Endothelial cell (in vitro differentiated cells): Measurements from ENCODE around the gene ACTBL2. TPM values are rescaled to one million over a fixed set of nuclear protein-coding genes. Genes with fewer than 3 reads are reported as not detected.
A peak's percentile ranks its signal among the peaks of the same experiment; 100 is the strongest.

Experiments
- DNase-seq: peaks from one replicate; pipeline ENCODE4 v3.0.0; 2021; ENCODE audit warnings: low spot score
- H3K27ac Mint-ChIP-seq: one replicate; pipeline ENCODE4 v1.8.0; 2021; ENCODE audit warnings: mixed read lengths, inconsistent platforms; ENCODE audit not compliant: unreplicated experiment
- H3K27me3 Mint-ChIP-seq: one replicate; pipeline ENCODE4 v1.8.0; 2021; ENCODE audit warnings: mild to moderate bottlenecking, moderate library complexity, mixed read lengths, inconsistent platforms; ENCODE audit not compliant: unreplicated experiment
- H3K36me3 Mint-ChIP-seq: one replicate; pipeline ENCODE4 v1.8.0; 2021; ENCODE audit warnings: mild to moderate bottlenecking, low read depth, mixed read lengths, inconsistent platforms; ENCODE audit not compliant: unreplicated experiment
- H3K4me1 Mint-ChIP-seq: one replicate; pipeline ENCODE4 v1.8.0; 2021; ENCODE audit warnings: mild to moderate bottlenecking, mixed read lengths, inconsistent platforms; ENCODE audit not compliant: unreplicated experiment
- H3K4me3 Mint-ChIP-seq: one replicate; pipeline ENCODE4 v1.8.0; 2021; ENCODE audit warnings: mild to moderate bottlenecking, mixed read lengths, inconsistent platforms; ENCODE audit not compliant: unreplicated experiment
- H3K9me3 Mint-ChIP-seq: one replicate; pipeline ENCODE4 v1.8.0; 2021; ENCODE audit warnings: mixed read lengths, inconsistent platforms; ENCODE audit not compliant: unreplicated experiment
- CTCF ChIP-seq: fragments of 200-600 bp; sonication (generic); IDR thresholded peaks from one replicate; pipeline ENCODE4 v1.5.0; 2021; ENCODE audit warnings: antibody characterized with exemption; ENCODE audit not compliant: unreplicated experiment
- total RNA-seq: library from RNA; stranded (reverse); fragmentation: NEBNext Ultra II Directional; extraction: Animal tissue kit (Norgen Biotek cat#: 25700); gene quantifications from one replicate; pipeline ENCODE4 v1.2.1, GENCODE V29; 2021; ENCODE audit not compliant: unreplicated experiment

Gene ACTBL2
- total RNA-seq, 1 donor from 2014 or later = not detected

GRCh38 chr5:57499262-57500050 is 16.8 kb upstream of the ACTBL2 start:
- TF ChIP-seq CTCF = peak; percentile 45
- Mint-ChIP-seq H3K4me3 (no peak overlapping the region), H3K9me3 (no peaks in the 10 kb centered on the region), H3K27me3 (peaks cover 3% of the 10 kb centered on the region), H3K27ac (no peak overlapping the region), H3K4me1 (peaks cover 28% of the 10 kb centered on the region), H3K36me3 (no peaks in the 10 kb centered on the region)
- peak; percentile 26 for DNase-seq

DNA sequence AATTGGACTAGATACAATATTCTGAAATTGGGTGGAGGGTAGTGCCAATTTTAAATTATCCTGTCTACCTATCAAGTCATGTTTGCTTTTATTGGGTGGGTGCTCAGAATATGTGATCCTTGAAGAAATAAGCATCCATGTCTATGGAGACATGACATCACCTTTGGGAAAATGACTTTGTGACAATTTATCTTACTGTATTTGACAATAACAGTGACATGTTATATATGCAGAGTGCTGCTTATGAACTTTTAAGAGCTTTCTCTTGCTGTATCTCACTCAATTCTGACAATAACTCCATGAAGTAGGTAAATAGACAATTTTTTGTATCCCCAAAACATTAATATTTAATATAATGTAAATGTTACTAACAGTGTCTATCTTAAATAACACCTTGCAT is 15.1 kb upstream of the ACTBL2 start:
- no peak for TF ChIP-seq CTCF
- Mint-ChIP-seq H3K27ac (no peak overlapping the region), H3K9me3 (no peaks in the 10 kb centered on the region), H3K36me3 (no peaks in the 10 kb centered on the region), H3K27me3 (peaks cover 2% of the 10 kb centered on the region), H3K4me1 (peaks cover 28% of the 10 kb centered on the region), H3K4me3 (no peak overlapping the region)
- DNase-seq = no peak

DNA sequence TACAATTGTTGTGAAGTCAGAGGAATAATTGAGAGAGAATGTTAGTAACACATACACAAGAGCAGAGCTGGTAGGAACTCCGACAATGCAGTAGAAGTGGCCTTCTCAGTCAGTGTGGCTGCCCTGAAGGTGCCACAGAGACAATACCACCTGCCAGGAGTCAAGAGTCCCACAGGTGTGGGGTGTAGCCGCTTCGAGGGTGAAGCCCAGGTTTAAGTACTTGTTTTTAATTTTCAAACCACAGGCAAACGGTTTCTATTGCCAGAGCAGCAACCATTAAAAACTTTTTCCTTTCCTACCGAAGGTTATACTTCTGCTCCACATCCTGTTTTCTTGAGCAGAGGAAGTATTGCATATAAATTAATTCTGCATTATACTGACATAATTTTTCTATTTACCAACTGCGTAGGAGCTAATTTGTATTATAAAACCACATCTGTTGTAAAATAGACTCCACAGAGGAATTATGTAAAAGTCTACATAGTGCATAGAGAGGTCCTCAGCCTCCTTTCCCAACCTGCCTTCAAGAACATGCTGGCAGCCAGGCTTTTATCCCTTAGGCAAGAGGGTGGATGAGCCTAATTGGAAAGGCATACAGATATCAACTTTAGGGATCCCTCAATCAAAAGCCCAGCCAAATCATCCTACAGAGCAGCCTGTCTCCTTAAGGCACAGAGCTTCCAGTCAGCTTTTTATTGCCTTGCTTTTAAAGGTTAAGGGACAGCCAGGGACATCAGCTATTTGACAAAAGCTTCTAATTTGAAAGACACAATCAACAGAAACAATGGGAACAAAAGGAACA is 12.9 kb upstream of the ACTBL2 start:
- Mint-ChIP-seq H3K27ac (no peak overlapping the region), H3K36me3 (no peaks in the 10 kb centered on the region)

GRCh38 chr5:57494104-57495098 is 11.8 kb upstream of the ACTBL2 start:
- Mint-ChIP-seq H3K36me3 (no peaks in the 10 kb centered on the region), H3K4me1 (peaks cover 11% of the 10 kb centered on the region), H3K4me3 (no peak overlapping the region), H3K9me3 (no peaks in the 10 kb centered on the region), H3K27me3 (peaks cover 2% of the 10 kb centered on the region), H3K27ac (no peak overlapping the region)
- TF ChIP-seq CTCF = no peak
- no peak for DNase-seq

More for the DNA sequence above, 12.9 kb upstream of the ACTBL2 start:
- Mint-ChIP-seq H3K4me1 (peaks cover 17% of the 10 kb centered on the region), H3K27me3 (peaks cover 2% of the 10 kb centered on the region), H3K4me3 (no peak overlapping the region), H3K9me3 (no peaks in the 10 kb centered on the region)
- no peak for TF ChIP-seq CTCF
- no peak for DNase-seq
